ENCODE results near the gene FAM135A.

DNA sequence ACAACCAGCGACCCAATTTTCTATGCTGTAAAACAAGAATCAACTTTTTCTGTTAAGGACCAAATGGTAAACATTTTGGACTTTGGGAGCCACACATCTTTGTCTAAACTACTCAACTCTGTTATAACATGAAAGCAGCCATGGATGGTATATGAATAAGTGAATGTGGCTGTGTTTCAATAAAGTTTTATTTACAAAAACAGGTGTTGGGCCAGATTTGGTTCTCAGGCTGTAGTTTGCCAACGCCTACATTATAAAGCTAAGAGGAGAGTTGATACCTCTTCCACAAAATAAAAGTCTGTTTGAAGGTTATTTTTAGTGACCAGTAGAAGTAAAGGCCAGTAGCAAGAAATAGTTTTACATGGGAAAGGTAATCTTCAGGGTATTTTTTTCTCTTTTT is 93.0 kb downstream of the FAM135A start:
- TF ChIP-seq, protein P1, sequence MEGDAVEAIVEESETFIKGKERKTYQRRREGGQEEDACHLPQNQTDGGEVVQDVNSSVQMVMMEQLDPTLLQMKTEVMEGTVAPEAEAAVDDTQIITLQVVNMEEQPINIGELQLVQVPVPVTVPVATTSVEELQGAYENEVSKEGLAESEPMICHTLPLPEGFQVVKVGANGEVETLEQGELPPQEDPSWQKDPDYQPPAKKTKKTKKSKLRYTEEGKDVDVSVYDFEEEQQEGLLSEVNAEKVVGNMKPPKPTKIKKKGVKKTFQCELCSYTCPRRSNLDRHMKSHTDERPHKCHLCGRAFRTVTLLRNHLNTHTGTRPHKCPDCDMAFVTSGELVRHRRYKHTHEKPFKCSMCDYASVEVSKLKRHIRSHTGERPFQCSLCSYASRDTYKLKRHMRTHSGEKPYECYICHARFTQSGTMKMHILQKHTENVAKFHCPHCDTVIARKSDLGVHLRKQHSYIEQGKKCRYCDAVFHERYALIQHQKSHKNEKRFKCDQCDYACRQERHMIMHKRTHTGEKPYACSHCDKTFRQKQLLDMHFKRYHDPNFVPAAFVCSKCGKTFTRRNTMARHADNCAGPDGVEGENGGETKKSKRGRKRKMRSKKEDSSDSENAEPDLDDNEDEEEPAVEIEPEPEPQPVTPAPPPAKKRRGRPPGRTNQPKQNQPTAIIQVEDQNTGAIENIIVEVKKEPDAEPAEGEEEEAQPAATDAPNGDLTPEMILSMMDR (conservative IDR thresholded peaks at IDR 0.05; ENCODE audit: low read depth in 2 of 2), result no peak
- no peak for TF ChIP-seq POLR2AphosphoS5 (IDR thresholded peaks at IDR 0.05; ENCODE audit: low read depth)
- no peak for TF ChIP-seq EZH2 (IDR thresholded peaks at IDR 0.05; ENCODE audit: low read depth, unreplicated experiment)
